Fibroblast of mammary gland (primary cell): ENCODE data around the gene ETV6.
A peak's percentile ranks its signal among the peaks of the same experiment; 100 is the strongest.

Experiments used
- DNase-seq: peaks from one replicate; pipeline ENCODE4 v3.0.0-alpha.2; 2010; ENCODE audit warnings: low read depth
- H3K4me3 ChIP-seq: 2 replicates; pipeline ENCODE4 v1.5.1; 2011; ENCODE audit warnings: low read depth, mild to moderate bottlenecking, low read length, moderate library complexity; ENCODE audit not compliant: control insufficient read depth
- TF ChIP-seq, protein P1 (sequence below): conservative IDR thresholded peaks from 2 replicates; pipeline ENCODE4 v1.5.1; 2011; ENCODE audit warnings: low read depth, low read length, inconsistent platforms; ENCODE audit not compliant: control insufficient read depth, insufficient read depth

The ETV6 gene

DNA sequence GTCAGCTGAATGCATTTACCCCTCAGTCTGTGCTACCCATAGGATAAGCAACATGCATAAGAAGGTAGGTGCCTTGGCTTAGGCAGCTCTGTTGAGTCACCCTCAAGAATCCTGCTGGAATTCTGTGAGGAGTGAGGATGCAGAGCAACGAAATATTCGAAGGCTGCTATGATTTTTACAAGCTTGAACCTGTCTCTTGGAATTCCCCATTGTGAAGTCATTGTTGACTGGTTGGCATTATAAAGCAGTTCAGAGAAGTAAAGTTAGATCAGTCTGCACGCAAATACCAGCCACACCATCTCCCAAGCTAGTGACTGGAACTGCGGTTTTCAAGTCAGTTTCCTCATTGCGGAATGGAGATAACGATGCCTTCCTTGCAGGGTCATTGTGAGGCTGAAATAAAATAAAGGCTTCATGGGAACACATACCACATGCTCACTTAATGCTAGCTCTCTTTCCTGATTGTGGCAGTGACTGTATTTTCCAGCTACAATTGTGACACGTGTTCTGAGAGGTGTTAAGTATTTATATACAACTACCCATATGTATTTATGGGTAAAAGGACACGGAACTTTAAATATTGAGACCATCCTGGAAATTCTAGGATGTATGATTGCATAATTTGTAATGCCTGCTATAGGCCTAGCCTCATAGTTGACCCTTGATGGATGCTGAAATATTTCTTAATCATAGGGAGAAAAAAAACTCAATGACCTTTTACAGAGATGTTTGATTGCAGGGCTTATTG, 96.7 kb downstream of the ETV6 start:
- DNase-seq, result peak; percentile 40
- H3K4me3 ChIP-seq, result no peak overlapping the region
- TF ChIP-seq, protein P1, sequence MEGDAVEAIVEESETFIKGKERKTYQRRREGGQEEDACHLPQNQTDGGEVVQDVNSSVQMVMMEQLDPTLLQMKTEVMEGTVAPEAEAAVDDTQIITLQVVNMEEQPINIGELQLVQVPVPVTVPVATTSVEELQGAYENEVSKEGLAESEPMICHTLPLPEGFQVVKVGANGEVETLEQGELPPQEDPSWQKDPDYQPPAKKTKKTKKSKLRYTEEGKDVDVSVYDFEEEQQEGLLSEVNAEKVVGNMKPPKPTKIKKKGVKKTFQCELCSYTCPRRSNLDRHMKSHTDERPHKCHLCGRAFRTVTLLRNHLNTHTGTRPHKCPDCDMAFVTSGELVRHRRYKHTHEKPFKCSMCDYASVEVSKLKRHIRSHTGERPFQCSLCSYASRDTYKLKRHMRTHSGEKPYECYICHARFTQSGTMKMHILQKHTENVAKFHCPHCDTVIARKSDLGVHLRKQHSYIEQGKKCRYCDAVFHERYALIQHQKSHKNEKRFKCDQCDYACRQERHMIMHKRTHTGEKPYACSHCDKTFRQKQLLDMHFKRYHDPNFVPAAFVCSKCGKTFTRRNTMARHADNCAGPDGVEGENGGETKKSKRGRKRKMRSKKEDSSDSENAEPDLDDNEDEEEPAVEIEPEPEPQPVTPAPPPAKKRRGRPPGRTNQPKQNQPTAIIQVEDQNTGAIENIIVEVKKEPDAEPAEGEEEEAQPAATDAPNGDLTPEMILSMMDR, result no peak

DNA sequence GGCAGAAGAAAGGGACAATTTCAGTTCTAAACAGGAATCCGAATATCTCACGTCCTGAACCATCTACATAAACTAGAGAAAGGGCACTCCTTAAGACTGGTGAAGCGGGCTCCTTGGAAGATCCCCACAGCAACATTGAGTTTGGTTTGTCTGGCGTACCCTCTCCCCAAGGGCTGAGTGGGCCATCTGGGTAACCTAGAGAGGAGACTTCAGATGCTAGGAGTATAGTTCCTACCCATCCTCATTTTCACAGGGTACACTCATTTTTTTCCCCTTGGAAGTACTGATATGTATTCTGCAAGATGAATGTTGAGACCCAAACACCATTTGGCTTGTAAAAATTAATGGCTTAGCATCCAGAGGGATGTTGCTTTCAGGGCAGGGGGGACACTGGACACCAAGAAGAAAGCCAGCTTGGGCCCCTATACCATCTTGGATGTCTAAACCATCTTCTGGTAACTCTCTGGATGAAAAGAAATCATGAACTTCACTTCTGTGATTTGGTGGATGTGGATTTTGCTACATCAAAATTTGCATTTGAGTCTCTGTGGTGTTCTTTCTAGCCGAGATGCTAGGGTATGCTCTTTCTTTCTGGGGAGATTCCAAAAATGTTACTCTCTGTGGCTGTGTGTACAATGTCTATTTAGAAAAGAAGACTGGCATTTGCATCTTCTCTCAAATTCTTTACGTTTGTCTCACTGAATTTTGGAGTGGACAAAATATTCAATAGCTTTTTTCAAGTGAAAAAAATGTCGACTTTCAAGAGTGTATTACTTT, 97.7 kb downstream of the ETV6 start:
- H3K4me3 ChIP-seq, result no peak overlapping the region
- TF ChIP-seq, protein P1, result no peak
- no peak for DNase-seq

DNA sequence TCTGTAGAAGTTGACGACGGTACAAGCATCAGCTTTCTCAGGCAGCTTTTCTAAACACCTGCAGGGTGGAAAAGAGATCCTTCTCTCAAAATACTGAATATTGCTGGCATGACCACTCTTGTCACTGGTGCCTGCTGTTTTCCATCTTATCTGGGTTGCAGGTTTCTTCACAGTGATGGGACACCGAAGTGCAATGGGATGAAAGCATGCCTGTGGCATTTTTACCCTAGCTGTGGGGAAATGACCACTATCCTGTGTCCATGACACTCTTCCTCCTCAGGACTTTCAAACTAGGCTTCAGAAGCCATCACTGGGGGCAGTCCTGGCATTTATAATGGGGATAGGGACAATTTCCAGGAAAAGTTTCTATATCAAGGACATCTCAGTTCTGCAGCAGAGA, 98.5 kb downstream of the ETV6 start:
- no peak overlapping the region for H3K4me3 ChIP-seq
- no peak for DNase-seq
- TF ChIP-seq, protein P1, result no peak

DNA sequence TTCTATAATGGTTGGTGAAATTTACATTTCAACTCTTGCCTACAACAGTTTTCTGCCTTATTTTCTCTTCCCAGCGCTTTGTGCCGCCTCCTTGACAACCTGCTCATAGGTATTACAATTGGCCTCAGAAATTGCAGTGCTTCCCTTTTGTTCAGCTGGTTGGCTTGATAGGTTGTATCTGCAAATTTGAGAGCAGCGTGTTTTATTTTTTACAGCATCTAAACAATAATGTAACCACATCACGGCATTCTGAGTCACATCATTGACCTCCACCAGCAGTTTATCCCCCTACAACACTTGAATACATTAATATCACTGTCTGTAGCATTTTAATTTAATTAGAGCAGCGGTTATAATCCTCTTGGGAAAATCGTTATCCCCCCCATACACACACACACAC, 99.4 kb downstream of the ETV6 start:
- TF ChIP-seq, protein P1, result no peak
- DNase-seq, result no peak
- no peak overlapping the region for H3K4me3 ChIP-seq

DNA sequence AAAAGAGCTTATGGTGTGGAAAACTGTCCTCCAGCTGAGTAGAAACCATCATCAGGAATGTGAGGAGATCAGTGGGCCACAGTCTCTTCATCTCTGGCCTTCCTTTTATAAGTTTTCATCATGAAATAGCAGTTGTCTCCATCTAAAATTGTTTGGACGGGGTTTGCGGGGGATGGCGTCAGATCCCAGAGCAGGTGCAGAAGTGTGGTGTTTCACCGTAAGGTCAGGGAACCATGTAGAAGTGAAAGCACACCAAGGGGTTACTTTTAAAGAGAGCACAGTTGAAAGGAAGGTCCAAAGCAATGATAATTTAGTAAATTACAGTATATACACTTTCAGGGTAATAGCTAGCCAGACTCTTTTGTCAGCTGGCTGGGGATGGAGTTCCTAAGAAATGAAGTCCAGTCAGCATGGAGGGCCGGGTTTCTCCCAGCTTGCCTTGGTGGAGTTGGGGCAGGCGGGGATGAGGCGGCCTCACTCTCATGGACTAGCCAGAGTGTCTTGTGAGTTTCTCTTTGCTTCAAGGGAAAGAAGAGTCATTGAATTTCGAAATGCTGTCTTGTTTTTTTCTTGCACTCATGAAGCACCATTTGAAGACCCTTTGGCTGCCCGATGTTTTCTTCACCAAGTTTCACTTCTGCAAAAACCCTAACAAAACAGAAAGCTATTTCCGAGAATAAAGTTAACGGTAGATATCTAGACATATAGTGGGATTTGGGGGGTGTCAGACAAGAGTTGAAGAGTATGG, 100.6 kb downstream of the ETV6 start:
- TF ChIP-seq, protein P1, result no peak
- H3K4me3 ChIP-seq, result no peak overlapping the region
- DNase-seq, result no peak

DNA sequence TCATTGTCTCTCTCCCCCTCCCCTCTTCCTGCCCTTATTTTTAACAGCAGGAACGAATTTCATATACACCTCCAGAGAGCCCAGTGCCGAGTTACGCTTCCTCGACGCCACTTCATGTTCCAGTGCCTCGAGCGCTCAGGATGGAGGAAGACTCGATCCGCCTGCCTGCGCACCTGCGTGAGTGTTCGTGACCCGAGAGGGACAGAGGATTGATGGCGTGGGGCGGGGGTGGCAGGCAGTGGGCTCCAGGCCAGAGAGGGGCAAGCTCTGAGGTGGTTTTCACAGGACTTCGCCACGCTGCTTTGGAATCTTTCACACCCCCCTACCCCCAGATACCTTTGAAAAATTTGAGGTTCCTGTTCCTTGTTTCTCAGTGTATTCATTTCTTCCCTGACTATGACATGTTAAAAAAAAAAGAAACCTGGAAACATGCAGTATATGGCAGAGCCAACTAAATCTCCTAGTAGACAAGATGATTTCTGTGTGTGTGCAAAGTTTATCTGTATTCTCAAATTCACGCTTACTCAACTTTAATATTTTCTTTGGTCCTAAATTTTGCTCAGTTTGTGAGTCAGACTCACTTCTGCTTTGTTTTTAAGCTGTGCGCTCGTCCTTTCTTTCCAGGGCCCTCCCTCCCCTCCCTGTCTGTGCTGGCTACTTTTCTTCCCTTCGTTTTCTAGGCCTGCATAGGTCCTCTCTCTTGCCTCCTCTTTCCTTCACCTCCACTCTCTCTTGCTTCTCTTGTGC, 103.1 kb downstream of the ETV6 start:
- DNase-seq, result no peak
- TF ChIP-seq, protein P1, result no peak

More for the DNA sequence above, 103.1 kb downstream of the ETV6 start:
- no peak overlapping the region for H3K4me3 ChIP-seq
